SKM-1 (cell line): ENCODE data around the gene LAMC3.
"Not testable (repeated sequence)": the region's sequence is repeated elsewhere in the genome, so short reads cannot be mapped to it uniquely, and the experiment has no call there.

ENCODE experiments used
- DNase-seq: peaks from one replicate; lab custom pipeline; 2025; ENCODE audit not compliant: unreplicated experiment; lab: John Stamatoyannopoulos, UW

LAMC3 gene

GRCh38 chr9:131095666-131096268 lies 86.8 kb downstream of the LAMC3 start:
- no peak for DNase-seq

- no peak for DNase-seq
Observed at GRCh38 chr9:131096269-131097125, 87.5 kb downstream of the LAMC3 start, which contains the start of gene AIF1L. Gene AIF1L, plus strand, starts transcription at chr9:131096531. Its CDS starts 99 bp downstream, at chr9:131096630.

GRCh38 chr9:131097126-131097947 lies 88.4 kb downstream of the LAMC3 start:
- DNase-seq: no peak

- no peak for DNase-seq
Observed at GRCh38 chr9:131097948-131098278, 88.9 kb downstream of the LAMC3 start.

- no peak for DNase-seq
Observed at GRCh38 chr9:131098391-131099101, 89.6 kb downstream of the LAMC3 start.

GRCh38 chr9:131099102-131099606 lies 90.2 kb downstream of the LAMC3 start:
- no peak for DNase-seq

- not testable (repeated sequence) for DNase-seq
Observed at GRCh38 chr9:131099845-131100244, 90.9 kb downstream of the LAMC3 start.

GRCh38 chr9:131100445-131100844 lies 91.5 kb downstream of the LAMC3 start:
- no peak for DNase-seq

GRCh38 chr9:131101207-131101964 lies 92.4 kb downstream of the LAMC3 start:
- no peak for DNase-seq

GRCh38 chr9:131103024-131103423 lies 94.0 kb downstream of the LAMC3 start:
- DNase-seq: no peak

- no peak for DNase-seq
Observed at GRCh38 chr9:131103535-131103934, 94.6 kb downstream of the LAMC3 start.

- no peak for DNase-seq
Observed at GRCh38 chr9:131104016-131104740, 95.2 kb downstream of the LAMC3 start.

- DNase-seq: no peak
Observed at GRCh38 chr9:131105952-131106351, 97.0 kb downstream of the LAMC3 start.

GRCh38 chr9:131107760-131108159 lies 98.8 kb downstream of the LAMC3 start:
- no peak for DNase-seq

- DNase-seq: no peak
Observed at GRCh38 chr9:131111186-131111853, 102.3 kb downstream of the LAMC3 start.

- DNase-seq: no peak
Observed at GRCh38 chr9:131111854-131112311, 102.9 kb downstream of the LAMC3 start.

- no peak for DNase-seq
Observed at GRCh38 chr9:131112374-131113154, 103.6 kb downstream of the LAMC3 start.

- DNase-seq: no peak
Observed at GRCh38 chr9:131113655-131114054, 104.7 kb downstream of the LAMC3 start.
